GM21723 (cell line): ENCODE results near the gene POLD3.

Experiments
- ATAC-seq: cut with Tn5 transposase; IDR thresholded peaks from one replicate; pipeline ENCODE4 v1.9.1; 2021; ENCODE audit warnings: mild to moderate bottlenecking, moderate library complexity; ENCODE audit not compliant: unreplicated experiment

POLD3 gene

DNA sequence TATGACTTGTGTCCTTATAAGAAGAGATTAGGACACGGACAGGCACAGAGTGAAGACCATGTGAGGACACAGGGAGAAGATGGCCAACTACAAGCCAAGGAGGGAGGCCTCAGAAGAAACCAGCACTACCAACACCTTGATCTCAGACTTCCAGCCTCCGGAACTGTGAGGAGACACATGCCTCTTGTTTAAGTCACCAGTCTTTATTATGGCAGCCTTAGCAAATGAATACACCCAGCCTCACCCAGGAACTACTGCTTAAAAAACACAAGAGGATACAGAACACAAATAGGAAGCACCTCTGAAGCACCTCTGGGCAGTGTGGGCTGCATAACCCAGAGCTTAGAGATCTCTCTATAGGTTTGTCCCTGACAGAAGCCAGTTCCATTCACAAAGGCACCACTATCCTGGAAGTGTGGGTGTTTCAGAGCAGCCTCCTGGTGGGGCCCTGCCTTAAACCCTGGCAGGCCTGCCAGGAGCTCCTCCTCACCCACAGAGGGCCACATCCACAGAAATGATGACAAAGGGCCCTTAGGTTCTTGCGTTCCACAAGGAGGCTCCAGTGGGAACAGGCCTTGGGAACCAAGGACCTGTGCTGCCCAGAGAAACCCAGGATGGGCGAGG is 80.1 kb downstream of the POLD3 start:
- no peak for ATAC-seq

DNA sequence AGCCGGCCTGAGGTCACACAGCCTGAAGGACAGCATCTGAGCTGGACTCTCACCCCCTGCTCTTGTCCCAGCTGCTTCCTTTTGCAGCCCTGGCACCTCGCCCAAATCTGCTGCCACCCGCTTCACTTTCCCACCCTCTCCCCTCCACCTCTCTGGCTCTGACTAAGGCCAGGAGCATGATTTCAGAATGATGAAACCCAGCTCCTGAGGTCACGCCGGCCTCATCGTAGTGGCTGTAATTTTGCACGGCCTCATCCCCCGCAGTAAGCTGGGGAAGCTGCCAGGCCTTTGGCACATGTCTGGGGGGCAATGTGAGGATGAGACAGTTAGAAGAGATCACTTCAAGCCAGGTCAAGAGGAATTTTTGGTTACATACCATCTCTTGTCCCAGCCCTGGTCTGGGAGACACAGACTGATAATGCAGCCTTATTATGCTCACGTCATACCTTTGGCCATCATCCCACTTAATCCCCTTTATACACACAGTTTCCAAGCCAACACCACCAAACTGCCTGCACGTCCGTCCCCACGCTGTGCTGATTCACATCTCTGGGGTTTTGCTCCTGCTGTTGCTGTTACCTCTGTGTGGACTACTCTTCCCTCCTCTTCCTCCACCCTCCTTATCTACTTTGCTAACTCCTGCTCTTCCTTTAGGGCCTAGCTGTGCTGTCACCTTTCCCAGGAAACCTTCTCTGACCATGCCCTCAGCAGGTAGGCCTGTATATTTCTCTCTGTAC is 80.7 kb downstream of the POLD3 start:
- ATAC-seq, result no peak

DNA sequence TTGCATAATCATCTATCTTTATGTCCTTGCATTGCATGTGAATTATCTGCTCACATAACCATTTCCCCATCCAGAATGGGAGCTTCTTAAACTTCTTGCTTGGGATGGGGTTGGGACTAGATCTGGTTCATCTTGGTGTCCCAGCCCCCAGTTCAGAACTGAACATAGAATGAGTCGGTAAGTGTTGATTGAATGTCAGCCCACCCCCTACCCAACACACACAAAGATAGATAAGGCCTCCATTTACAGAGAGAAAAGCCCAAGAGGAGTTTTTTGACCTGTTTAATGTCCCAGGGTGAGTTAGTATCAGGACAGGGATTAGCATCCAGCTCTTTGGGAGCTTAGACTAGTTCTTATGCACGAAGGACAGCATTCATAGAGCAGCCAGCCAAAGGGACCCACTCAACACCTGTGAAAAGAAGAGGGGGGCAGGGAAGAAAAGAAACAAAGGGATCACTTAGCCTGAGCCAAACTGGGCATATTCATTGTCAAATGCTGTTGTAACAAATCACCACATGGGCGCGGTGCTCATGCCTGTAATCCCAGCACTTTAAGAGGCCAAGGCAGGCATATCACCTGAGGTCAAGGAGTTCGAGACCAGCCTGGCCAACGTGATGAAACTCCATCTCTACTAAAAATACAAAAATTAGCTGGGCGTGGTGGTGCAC is 81.4 kb downstream of the POLD3 start:
- no peak for ATAC-seq

- no peak for ATAC-seq
Observed at GRCh38 chr11:74675761-74676160, 83.4 kb downstream of the POLD3 start.

DNA sequence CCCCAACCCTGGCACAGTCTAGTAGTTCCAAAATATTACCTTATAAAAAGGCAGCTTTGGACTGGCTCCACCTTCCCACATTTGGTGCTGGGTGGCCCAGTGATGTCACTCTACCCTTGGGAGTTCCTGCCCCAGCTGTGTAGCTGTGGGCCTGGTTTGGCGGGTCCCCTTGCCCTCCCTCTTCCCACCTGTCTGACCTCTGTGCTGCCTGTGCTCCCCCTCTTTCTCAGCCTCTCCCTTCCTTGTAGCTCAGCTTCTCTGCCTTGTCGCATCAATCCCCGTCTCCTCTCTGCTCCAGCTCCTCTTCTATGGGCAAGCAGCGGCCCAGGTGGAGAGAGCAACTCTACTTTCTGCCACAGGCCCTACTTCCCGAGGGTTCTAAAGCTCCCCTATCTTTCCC is 84.2 kb downstream of the POLD3 start:
- ATAC-seq, result no peak

DNA sequence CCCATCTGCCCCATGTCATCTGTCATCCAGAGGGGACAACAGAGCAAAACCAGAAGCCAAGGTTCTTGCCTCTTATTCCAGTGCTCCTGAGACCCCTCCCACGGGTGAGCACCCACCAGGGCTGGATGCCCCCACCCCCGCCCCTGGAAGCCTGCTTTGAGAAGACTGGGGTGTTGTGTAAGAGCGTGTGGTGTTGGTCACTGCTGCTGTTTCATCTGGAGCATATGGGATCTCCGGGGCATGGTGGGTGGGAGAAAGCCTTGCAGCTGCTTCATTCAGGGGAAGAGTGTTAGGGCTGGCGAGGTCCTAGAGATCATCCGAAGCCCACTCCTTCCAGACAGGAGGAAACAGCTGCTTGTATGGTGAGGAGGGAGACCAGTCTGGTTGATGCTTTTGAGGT is 84.7 kb downstream of the POLD3 start:
- ATAC-seq, result no peak

GRCh38 chr11:74678041-74678440 is 85.7 kb downstream of the POLD3 start:
- ATAC-seq, result no peak

GRCh38 chr11:74678591-74679512 is 86.5 kb downstream of the POLD3 start:
- no peak for ATAC-seq

GRCh38 chr11:74679513-74679865 is 87.1 kb downstream of the POLD3 start:
- ATAC-seq, result no peak

- no peak for ATAC-seq
Observed at GRCh38 chr11:74680035-74680671, 87.8 kb downstream of the POLD3 start.

GRCh38 chr11:74680703-74681531 is 88.5 kb downstream of the POLD3 start:
- no peak for ATAC-seq

DNA sequence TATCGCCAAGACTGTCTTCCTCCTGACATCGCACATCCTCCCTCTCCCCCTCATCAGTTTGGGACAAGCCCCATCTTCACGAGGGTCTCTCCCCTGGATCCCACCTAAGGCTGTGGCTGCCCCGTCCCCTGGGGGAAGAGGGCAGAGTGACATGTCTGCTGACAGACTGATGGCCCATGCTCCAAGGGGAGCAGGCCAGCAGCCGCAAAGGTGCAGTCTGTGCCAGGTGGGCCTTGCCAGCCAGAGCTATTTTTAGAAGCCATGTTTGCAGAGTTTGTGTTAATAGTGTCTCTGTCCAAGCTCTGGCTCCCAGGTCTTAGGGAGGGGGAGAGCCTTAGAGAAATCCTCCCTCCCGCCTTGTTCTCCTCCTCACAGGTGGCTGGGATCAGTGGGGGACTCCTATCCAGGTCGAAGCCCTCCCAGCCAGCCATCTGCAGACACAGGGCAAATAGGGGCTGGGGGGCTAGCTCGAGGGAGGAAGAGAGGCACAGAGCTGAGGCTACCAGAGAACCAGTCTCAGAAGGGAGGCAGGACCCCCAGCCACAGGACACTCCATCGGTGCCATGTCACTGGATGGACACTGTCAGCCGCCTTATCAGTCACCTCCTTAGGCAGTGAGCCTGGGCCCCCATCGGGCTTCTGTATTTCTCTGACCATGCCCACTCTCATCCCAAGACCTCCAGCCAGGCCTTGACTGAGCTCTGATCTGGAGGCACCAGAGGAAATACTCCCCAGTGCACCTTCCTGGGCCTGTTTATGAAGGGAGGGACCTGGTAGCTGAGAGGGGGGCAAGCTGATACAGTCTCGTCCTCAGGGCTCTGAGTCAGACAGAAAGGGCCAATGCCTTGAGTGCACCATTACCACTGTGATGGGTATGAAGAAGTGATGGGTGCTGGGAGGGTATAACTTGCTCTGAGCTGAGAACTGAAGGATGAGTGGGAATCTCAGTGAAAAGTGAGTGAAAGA is 89.6 kb downstream of the POLD3 start:
- ATAC-seq, result no peak

DNA sequence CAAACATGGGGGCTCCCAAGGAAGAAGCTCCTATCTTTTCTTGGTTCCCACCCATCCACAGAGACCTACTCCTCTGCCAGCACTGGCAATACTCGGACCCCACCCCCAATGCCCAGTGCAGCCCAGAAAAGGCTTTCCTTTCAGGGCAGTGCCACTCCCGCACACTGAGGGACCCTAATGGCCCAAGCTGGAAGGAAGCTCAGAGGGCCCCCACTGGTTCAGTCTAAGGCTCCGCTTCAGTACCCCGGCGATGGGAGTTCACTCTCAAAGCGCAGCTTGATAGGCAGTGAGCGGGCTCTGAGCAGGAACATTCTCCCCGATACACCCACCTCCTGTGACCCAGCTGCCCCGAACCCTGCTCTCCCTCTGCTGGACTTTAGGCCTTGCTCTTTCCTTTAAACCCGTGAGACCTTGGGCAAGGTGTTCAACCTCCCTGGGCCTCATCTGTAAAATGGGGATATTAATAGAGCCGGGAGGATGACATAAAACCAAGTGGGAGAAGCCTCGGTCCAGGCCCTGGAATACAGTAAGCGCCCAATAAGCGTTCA is 90.4 kb downstream of the POLD3 start:
- no peak for ATAC-seq

DNA sequence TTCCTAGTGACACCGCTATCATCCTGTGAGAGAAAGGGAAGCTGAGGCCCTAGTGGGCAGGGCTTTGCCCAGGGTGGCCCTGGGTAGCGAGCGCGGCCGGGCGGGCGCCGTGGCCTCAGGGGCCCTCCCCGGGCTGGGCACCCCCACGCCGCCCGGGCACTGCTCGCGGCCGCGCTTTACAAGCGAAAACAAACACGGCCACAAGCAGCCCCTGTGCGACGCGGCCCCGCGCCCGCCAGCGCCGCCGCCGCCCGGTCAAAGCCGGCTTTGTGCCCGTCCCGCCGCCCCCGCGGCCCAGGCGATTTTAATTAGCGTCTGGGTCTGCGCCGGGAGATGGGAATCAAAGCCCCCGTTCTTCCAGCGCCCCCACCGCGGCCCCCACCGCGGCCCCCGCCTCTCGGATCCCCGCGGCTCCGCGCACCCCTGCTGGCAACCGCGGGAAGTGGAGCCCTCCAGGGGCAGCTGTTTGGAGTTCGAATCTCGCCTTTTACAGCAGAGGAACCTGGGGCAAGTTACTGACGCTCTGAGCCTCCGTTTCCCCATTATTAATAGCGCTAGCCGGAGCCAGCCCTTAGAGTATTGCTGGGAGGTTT is 91.0 kb downstream of the POLD3 start:
- ATAC-seq, result no peak

- no peak for ATAC-seq
Observed at GRCh38 chr11:74683941-74684481, 91.6 kb downstream of the POLD3 start.

- no peak for ATAC-seq
Observed at GRCh38 chr11:74684661-74685060, 92.3 kb downstream of the POLD3 start.

DNA sequence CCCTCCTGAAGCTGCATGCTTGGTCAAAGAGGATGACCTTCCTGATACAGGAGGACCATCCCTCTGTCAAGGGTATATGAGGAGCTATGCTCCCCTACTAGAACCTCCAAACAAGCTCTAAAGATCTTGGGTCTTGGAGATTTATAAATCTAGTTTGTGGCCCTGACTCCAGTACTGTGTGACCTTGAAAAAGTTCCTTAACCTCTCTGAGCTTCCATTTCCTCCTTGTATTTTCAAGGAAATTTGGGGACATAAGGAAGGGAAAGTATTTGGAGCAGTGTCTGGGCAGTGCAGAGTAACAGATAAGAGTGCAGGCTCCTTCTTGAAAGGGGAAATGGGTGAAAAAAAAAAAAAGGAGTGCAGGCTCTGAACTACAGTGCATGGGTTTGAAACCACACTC is 93.0 kb downstream of the POLD3 start:
- ATAC-seq, result no peak

DNA sequence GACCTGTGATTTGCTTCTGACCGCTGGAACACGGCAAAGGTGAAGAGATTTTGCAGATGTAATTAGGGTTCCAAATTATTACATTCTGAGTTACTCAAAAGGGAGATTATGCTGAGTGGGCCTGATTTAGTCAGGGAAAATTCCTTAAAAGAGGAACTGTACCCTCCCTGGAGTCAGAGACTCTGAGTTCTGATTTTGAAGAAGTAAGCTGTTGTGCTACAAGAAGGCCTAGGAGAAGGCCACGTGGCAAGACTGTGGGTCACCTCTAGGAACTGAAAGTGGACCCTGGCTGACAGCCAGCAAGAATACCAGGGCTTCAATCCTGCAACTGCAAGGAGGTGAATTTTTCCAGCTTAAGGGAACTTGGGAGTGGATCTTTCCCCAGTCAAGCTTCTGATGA is 93.5 kb downstream of the POLD3 start:
- ATAC-seq, result no peak
